Activated CD8-positive, alpha-beta memory T cell treated with anti-CD3 and anti-CD28 coated beads, Interleukin-2, amount 50 U/mL, for 1 hour (primary cell): ENCODE results near the gene CCDC12.
"Not testable (repeated sequence)": the region's sequence is repeated elsewhere in the genome, so short reads cannot be mapped to it uniquely, and the experiment has no call there.

Source experiments
- DNase-seq: peaks from one replicate; pipeline ENCODE4 v3.0.0-alpha.2; 2020; ENCODE audit errors: extremely low read depth

Gene CCDC12

DNA sequence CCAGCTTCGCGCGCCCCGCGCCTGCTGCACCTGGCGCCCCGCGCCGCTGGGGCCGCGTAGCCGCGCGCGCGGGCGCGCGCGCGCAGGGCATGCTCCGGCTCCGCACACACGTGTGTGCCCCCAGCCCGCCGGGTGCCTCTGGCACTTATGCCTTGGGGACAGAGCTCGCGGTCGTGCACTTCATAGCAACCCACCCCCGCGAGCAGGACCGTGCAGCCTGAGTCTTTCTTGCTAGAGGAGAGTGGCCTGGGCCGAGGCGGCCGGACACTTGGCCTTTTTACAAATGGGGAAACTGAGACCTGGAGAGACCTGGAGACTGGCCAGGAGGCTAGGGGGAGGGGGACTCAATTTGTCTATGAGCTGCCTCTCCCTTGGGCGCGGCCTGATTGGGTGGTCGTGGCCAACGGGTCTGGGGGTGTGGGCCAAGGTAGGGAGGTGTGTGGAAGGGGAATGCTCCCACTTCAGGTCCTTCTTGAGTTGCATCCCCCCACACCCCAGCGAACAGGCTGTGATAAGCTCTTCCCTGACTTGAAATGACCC, 3.5 kb upstream of the CCDC12 start:
- no peak for DNase-seq

DNA sequence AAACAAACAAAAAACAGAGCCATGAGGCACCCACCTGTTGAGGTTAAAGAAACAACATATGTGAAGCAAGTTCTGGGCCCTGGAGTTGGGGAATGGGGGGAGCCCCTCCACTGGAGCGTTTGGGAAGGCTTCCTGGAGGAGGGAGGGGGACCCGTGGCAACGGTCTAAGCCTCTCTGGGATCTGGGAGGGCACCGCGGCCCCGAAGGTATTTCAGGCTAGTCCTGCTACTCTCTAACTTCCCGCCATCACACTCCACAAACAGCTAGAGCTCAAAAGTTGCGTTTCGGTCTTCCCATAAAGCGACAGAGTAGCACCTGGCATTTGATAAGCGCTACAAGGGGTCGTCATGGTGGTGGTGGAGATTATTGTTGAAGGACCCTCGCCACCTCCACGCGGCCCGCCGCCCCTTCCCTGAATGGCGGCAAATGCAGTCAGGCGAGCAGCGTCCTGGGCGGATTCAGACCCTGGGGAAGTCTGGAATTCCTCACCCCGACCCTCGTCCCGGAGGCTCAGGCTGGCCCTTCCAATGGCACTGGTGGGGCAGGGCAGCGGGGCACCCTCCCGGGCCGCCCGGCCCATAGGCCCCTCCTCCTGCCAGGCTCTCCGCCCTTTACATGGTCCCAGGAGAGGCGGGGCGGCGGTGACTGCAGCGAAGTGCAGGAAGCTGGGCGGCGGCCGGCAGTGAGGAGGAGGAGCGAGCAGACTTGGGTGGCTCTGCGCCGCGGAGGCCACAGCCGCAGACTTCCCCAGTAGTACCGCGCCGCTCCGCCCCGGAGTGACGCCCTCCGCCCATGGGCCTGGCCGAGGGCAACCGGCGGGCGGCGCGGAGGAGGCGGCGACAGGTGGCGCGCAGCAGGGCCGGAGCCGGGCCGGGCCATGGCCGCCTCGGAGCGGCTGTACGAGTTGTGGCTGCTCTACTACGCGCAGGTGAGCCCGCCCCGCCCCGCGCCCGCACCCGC, 2.7 kb upstream of the CCDC12 start, which contains the start of gene NBEAL2:
TSS of gene NBEAL2 (plus strand) at position 682 of the 960 bp plus-strand sequence. CDS start at position 878, 196 bp downstream.
- DNase-seq: peak; percentile 95

DNA sequence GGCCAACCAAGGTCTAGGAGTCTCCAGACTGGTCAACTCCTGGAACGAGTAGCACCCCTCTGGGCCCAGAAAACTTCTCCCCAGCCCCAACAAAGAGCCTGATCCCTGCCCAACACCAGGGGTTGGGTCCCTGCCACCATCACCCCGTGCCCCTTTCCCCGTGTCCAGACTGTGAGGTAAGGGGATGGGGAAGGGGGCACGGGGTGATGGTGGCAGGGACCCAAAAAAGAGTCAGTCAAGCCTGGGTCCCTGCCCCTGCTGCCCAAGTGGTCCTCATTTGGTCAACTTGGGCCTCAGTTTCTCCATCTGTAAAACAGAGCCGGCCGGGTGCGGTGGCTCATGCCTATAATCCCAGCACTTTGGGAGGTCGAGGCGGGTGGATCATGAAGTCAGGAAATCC, 1.8 kb upstream of the CCDC12 start:
- DNase-seq: no peak

DNA sequence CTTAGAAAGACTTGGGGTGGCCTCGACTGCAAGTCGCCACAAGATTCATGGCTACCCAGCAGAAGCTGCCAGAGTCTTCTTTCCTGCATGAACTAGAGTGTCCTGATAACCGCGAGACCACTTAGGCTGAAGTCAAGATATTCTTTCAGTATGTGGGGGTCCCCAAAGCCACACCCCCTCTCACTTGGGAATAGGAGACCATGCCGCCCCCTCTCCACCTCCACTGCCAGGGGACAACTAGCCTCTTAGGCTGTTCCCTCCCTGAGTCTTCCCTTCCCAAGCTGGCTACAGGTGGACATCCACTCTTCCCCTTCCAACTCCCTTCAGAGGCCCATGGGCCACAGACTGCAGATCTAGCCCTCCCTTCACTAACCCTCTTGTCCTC, 1.3 kb upstream of the CCDC12 start:
- no peak for DNase-seq

DNA sequence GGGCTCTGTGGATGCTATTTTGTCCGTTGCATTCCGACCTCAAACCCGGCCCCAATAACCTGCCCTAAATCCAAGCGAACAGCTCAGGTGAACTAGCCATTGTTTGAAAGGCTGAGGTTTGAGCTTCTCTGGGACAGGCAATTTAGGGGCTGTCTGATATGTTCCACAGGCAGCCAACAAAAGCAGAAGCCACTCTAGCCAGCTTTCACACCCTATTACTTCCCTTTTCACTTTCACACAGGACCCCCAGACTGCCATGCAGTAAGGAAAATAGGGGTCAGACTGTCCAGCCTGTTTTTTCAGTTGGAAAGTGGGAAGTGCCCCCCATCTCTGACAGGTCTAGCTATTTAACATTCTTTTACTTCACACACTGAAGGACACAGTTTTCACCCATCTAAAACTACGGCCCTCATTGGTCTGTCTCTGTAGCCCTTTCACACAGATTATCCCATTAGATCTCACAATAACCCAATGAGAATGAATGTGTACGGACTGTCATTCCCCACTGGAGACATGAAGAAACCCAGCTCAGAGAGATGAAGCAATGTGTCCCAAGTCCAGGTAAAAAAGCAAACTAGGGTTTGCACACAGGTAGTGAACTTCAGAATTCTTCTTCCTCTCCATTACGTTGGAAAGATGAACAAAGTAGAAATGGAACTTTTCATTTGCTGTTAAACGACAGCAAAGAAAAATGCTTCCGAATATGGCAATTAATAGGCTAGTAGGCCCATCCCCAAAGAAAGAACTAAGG, 1.9 kb downstream of the CCDC12 start:
- no peak for DNase-seq

DNA sequence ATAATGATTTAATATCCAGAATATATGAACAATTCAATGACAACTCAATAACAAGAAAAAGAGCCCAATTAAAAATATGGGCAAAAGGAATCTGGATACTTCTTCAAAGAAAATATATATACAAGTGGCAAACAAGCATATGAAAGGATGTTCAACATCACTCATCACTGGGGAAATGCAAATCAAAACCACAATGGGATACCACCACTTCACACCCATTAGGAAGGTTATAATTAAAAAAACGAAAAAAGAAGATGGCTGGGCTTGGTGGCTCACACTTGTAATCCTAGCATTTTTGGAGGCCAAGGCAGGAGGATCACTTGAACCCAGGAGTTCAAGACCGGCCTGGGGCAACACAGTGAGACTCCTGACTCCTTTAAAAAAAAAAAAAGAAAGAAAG, 4.1 kb downstream of the CCDC12 start:
- DNase-seq: no peak

DNA sequence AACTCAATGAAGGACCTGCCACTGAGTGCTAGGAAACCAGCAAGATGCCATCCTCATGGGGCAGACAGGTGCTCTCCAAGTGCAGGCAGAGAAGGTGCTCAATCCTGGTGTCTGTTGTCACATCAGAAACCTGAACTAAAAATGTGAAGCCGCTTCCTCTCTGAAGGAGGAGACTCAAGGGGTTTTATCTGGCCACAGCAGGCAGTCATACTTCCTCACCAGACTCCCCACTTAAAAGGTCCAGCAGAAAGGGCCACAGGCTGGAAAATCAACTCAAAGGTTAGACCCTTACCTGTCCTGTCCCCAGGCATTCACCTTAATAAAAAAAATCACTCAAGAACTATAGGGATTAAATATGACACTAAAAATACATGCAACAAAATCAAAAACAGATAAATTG, 4.8 kb downstream of the CCDC12 start:
- DNase-seq: no peak

DNA sequence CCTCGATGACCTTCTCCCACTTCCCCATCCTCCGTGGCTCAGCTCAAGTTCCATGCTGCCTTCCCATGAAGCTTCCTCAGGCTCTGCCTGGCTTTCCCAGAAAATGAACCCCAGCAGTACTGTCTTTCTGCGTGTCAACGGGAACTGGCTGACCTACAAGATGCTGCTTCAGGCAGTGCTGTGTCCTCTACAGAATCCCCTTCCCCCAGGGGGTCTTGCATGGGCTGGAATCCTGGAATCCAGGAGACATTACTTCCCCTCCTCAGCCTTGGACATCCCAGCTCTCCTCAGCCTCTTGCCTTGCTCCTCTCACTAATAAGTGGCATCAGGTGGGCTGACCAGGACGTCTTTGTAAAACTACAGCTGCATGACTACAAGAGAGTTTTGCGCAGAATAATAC, 5.4 kb downstream of the CCDC12 start:
- DNase-seq: no peak

DNA sequence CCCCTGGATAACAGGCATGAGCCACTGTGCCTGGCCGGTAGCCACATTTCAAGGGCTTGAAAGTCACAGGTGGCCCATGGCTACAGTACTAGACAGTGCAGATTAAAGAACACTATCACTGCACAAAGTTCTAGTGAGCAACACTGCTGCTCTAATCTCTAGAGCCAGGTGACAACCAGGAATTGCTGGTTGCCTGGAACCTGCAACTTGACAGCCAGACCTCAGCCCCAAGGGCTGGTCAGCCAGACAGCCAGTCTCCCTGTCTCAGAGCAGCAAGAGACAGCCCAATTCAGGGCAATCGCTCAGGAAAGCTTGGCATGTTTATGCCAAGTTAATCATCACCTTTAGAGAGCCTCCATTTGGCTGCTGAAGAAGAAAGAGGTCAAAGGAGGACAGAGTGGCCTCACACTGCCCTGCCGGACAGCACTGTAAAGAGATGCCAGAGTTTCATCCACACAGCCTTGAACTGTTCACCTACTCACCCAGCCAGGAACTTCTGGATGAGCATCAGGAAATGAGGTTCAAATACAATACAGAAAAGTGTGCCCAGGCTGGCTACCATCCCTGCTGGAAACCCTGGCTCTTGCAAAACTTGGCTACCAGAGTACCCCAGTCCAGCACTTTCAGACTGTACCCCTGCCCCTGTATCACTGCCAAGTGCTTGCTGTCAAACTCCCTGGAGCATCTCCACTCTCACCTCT, 6.0 kb downstream of the CCDC12 start:
- DNase-seq: no peak

DNA sequence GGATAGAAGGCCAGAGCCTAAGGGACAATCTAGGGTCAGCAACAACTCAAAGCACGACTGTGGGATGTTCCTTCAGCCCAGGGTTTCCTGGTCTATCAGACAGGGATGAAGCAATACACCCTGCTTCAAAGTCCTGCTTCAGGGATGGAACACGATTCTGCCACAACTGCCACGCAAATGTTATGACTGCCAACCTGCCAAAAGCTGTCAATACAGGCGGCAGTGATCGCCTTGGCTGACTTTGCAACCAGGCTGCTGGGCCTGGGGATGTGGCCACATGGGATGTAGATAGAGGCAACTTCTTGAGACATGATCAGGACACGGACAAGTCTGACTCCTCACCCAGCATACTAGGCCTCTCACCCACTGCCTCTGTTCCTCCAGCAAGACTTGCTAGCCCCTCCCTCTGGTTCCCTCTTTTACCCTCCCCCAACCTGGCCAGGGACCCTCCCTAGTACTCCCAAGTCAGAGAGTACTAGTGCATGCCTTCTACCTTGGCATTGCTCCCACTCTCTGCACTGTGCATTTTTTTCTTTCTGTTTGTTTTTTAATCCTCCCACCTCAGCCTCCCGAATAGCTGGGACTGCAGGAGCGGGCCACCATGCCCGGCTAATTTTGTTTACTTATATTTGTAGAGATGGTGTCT, 7.6 kb downstream of the CCDC12 start:
- no peak for DNase-seq

DNA sequence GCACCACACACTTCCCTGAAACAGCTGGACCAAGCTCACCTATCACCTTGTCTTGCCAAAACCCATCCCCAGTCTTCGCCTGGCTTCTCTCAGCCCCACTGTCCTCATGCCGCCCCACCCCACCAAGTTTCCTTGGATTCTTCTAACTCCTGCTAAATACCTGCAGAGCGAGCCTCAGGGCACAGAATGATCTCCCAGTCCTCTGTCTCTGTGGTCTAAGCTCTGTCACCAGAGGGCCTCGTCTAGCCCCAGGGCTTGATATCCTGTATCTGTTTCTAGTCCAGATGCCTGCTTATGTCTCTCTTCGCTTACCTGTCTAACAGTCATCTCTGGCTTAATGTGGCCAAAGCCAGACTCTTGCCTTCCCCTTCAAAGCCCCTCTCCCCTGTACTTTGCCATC, 9.7 kb downstream of the CCDC12 start:
- no peak for DNase-seq

DNA sequence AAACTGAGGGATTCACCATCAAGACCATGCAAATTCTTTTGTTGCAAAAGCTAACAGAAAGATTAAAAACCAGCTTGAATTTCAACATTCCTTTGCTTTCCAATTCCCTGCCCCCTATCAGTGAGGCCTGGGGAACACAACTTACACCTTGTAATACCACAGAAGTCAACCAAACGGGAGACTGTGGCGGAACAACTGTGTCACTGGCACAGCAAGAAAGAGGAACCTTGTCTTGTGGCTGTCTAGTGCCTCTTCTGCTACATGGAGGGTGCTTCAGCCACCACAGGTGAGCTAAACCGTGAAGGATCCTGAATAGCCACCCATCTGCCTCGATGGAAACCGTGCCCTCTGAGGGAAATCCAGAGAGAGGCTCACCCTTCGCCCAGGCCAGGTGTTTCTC, 11.4 kb downstream of the CCDC12 start:
- no peak for DNase-seq

DNA sequence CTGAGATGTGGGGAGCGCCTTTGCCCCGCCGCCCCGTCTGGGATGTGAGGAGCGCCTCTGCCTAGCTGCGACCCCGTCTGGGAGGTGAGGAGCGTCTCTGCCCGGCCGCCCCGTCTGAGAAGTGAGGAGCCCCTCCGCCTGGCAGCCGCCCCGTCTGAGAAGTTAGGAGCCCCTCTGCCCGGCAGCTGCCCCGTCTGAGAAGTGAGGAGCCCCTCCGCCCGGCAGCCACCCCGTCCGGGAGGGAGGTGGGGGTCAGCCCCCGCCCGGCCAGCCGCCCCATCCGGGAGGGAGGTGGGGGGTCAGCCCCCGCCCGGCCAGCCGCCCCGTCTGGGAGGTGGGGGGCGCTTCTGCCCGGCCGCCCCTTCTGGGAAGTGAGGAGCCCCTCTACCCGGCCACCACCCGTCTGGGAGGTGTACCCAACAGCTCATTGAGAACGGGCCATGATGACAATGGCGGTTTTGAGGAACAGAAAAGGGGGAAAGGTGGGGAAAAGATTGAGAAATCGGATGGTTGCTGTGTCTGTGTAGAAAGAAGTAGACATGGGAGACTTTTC, 12.4 kb downstream of the CCDC12 start:
- not testable (repeated sequence) for DNase-seq

DNA sequence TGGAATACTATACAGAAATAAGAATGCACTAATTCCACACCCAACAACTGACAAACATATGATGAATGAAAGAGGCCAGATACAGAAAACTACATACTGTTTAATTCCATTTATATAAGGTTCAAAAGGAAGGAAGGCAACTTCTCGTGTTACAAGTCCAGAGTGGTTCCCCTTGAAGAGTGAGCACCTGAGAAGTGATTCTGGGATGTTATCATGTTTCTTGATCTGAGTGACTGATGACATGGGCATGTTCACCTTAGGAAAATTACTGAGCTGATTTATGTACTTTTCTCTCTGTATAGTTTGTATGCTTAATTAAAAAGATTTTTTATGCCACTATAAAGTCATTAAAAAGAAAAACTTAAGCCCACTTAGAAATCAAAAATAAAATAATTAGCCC, 13.6 kb downstream of the CCDC12 start:
- no peak for DNase-seq

DNA sequence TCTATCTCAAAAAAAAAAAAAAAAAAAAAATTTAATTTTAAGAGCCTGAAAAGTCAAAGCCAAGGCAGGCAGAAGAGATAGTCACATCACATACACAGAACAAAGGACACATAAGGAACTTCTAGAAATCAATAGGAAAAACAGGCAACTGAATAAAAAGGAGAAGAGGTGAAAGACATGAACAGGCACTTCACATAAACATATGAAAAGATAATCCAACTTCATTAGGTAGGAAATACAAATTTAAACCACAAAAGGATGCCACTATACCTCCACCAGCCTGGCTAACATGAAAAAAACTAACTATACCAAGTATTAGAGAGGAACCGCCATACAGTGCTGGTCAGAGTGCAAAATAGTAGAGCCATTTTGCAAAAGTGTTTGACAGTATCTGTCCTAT, 14.1 kb downstream of the CCDC12 start:
- DNase-seq: no peak

DNA sequence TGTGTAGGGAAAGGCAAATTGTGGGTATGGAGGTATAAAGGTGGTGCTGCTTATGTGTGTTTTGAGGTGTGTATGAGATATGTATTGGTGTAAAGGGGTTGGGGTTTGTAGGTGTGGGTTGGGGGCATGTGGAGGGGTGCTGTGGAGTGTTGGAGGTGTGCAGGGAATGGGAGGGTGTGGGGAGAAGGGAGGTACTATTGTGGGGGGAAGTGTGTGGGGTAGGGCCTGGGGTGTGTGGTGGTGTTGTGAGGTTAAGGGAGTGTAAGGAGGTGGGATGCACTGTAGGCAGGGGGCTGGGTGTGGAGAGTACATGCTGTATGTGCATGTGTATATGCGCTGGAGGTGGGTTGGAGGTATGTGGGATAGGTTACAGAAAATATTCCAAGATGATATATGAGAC, 15.7 kb downstream of the CCDC12 start:
- DNase-seq: no peak

DNA sequence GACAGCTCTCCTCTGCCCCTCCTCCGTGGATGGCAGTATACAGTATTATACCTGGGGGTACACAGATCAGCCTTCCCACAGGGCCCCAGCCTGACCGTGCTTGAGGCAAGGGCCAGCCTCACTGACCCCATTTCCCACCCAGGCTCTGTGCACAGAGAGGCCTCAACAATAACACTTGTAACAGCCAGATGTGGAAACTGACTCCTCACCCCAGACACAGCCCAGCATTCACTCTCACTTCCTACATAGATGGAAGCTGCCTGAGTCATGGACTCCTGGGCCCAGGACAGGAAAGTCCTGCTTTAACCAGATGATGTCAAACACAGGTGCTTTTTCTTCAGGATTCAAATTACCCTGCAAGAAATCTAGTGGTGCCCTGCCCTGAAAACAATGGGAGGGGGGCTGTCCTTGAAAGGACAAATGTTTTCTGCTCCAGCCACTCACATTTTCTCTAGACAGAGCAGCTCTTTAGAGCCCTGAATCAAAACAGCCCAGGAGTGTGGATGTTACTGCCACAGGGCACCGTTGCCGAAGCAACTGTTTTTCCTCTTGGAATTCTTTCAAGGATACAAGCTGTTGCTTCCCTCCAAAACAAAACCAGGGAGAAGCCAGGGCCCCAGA, 16.4 kb downstream of the CCDC12 start:
- DNase-seq: no peak

DNA sequence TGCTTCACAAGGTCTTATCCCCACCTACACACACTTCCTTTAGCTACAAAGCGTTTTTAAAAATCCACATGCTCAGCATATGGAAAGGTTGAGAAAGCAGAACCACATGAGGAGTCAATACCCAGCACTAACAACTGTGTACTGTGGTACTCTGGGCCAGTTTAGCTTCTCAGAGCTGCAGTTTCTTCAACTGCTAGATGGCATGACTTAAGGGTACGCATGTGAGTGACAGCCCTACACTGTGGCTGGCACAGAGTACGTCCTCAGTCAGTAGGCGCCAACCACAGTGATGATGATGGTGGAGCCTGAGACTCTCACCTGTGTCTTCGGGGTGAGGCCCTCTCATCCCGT, 17.4 kb downstream of the CCDC12 start:
- DNase-seq: no peak

DNA sequence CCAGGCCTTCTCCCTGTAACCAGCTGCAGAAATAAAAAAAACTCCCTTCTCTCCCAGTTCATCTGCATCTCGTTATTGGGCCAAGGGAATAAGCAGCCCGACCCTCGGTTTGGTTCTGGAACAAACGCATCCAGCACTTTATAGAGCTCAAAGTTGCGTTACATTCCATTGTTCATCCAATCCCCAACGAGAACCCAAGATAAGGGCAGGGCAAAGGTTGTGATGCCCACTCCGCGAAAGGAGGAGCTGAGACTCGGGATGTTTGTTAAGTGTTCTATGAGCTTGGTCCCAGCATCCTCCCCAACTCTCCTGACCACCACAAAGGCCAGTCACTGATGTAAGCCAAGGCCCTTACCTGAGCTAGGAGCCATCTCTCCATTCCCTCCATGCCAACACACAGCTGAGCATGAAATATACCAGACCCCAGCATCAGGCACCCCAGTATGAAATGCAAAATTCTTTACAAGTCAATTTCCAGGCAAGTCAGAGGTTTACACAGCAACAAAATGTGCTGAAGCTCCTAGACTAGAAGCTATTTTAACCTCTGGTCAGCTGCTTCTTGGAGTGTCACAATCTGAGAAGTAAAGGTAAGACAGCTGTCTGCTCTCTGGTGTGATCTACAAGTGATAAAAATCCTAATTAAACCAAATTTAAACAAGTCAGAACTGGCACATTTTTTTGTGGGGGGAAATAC, 17.9 kb downstream of the CCDC12 start:
- DNase-seq: no peak

DNA sequence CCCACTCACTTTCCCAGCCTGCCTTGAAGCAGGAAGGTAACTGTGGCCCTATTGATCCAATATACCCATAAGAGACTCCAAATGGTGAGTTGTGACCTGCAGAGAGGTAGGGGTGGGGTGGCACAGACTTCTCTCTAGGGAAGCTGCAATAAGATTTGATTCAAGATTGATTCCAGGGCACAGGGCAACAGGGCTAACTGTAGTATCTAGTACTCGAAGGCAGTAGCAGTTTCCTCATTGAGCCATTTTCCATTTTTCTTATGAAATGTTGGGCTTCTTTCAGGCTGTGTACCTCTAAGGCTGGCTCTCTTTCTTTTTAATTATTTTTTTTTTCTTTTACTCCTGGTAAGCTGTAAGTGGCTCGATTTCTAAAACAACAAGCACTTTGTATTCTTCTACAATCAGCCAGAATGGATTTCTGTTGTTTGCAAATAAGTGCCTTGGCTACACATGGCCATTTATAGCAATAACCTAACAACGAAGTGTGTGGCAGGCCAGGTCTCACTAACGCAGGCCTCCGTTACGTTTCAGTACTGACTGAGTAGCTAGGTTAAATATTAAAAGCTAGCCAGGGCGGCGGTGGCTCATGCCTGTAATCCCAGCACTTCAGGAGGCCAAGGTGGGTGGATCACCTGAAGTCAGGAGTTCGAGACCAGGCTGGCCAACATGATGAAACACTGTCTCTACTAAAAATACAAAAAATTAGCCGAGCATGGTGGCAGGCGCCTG, 19.3 kb downstream of the CCDC12 start:
- no peak for DNase-seq
